Gastrocnemius medialis (tissue), 4 donors: ENCODE results near the gene SARM1. TPM values are rescaled to one million over a fixed set of nuclear protein-coding genes. Genes with fewer than 3 reads are reported as not detected.

Source experiments
- ATAC-seq, 2 donors: fragments of 150-250 bp; one replicate each; pipeline ENCODE4 v1.9.1; 2016
- DNase-seq, 2 donors: peaks; one replicate each; pipeline ENCODE4 v3.0.0-alpha.2; 2019
- H3K27ac ChIP-seq, 4 donors: fragments of 200-600 bp; sonication (generic); 1 replicate in 1 of 4; 2 replicates in 3 of 4; pipeline ENCODE4 v1.5.1; 2016 to 2018; ENCODE audit warnings: mild to moderate bottlenecking in 2 of 4, moderate library complexity in 1 of 4
- H3K27me3 ChIP-seq, 3 donors: fragments of 200-600 bp; sonication (generic) in 2 of 3; 1 replicate in 1 of 3; 2 replicates in 2 of 3; pipeline versions ENCODE4 v1.5.1 to v1.6.0; 2016 to 2019; ENCODE audit warnings: mild to moderate bottlenecking in 1 of 3, moderate library complexity in 1 of 3
- H3K36me3 ChIP-seq, 2 donors: fragments of 200-600 bp; sonication (generic) in 1 of 2; one replicate each; pipeline ENCODE4 v1.5.1; 2017 to 2018
- H3K4me1 ChIP-seq, 2 donors: fragments of 200-600 bp; sonication (generic) in 1 of 2; one replicate each; pipeline ENCODE4 v1.5.1; 2016 to 2017; ENCODE audit warnings: mild to moderate bottlenecking in 2 of 2
- H3K4me3 ChIP-seq, 4 donors: fragments of 200-600 bp; sonication (generic) in 3 of 4; 1 replicate in 1 of 4; 2 replicates in 3 of 4; pipeline ENCODE4 v1.5.1; 2016 to 2019; ENCODE audit warnings: mild to moderate bottlenecking in 2 of 4
- H3K9me3 ChIP-seq, 3 donors: fragments of 200-600 bp; sonication (generic) in 2 of 3; 1 replicate in 1 of 3; 2 replicates in 2 of 3; pipeline ENCODE4 v1.5.1; 2016 to 2019
- POLR2A ChIP-seq, 2 donors: fragments of 450-650 bp; IDR thresholded peaks; one replicate each; pipeline ENCODE4 v1.6.1; 2017; ENCODE audit warnings: antibody characterized with exemption in 2 of 2, mild to moderate bottlenecking in 2 of 2, moderate library complexity in 2 of 2
- in situ Hi-C, 4 donors: fragments of 200-750 bp; cut with MboI; loops; one replicate each; pipeline versions ENCODE4 v1.15.0 to v1.8.0; 2017; ENCODE audit warnings: low sequenced_read_pairs in 4 of 4
- intact Hi-C: fragments of 100-400 bp; cut with DNase I; formaldehyde crosslinking; loops from one replicate; pipeline ENCODE4 v1.15.1; 2023; ENCODE audit warnings: low total_unique reads
- total RNA-seq, 4 donors: library from RNA; depleted of rRNA; stranded (reverse); fragments of >200 nt; gene quantifications; one replicate each; pipeline versions ENCODE4 v1.1.0 to v1.2.3, GENCODE V29; 2016
- TF ChIP-seq, protein P1 (sequence below), 5 experiments: fragments of 450-650 bp in 3 of 5; fragments of 200-600 bp in 2 of 5; sonication (generic) in 2 of 5; IDR thresholded peaks in 4 of 5; conservative IDR thresholded peaks in 1 of 5; 1 replicate in 4 of 5; 2 replicates in 1 of 5; pipeline ENCODE4 v1.5.1; 2016 to 2019; ENCODE audit warnings: antibody characterized with exemption in 5 of 5, mild to moderate bottlenecking in 3 of 5, moderate library complexity in 3 of 5

The SARM1 gene
- total RNA-seq, 4 donors from 2014 or later: 0.78 to 1.9 (median 1.7) TPM

GRCh38 chr17:28326114-28326513 is 45.4 kb upstream of the SARM1 start:
- no peak for TF ChIP-seq POLR2A (IDR thresholded peaks at IDR 0.05)
- TF ChIP-seq, protein P1, sequence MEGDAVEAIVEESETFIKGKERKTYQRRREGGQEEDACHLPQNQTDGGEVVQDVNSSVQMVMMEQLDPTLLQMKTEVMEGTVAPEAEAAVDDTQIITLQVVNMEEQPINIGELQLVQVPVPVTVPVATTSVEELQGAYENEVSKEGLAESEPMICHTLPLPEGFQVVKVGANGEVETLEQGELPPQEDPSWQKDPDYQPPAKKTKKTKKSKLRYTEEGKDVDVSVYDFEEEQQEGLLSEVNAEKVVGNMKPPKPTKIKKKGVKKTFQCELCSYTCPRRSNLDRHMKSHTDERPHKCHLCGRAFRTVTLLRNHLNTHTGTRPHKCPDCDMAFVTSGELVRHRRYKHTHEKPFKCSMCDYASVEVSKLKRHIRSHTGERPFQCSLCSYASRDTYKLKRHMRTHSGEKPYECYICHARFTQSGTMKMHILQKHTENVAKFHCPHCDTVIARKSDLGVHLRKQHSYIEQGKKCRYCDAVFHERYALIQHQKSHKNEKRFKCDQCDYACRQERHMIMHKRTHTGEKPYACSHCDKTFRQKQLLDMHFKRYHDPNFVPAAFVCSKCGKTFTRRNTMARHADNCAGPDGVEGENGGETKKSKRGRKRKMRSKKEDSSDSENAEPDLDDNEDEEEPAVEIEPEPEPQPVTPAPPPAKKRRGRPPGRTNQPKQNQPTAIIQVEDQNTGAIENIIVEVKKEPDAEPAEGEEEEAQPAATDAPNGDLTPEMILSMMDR (IDR thresholded peaks at IDR 0.05 in 4 of 5, conservative IDR thresholded peaks at IDR 0.05 in 1 of 5): no peak
- intact Hi-C loops (no loop called here), in situ Hi-C loops (loop anchor here in 2 of 4 donors (25.0 kb wide), 1 partner anchor 636 kb away; the partner anchor contains the start of gene PHF12 (in 2 of the 2))
- Histone ChIP-seq H3K36me3 (peaks cover 0 to 35% of the 10 kb centered on the region in 2 donors), H3K27ac (no peak overlapping the region), H3K9me3 (no peaks in the 10 kb centered on the region), H3K4me3 (no peak overlapping the region), H3K27me3 (no peaks in the 10 kb centered on the region), H3K4me1 (no peaks in the 10 kb centered on the region)
- no peak for ATAC-seq
- DNase-seq: no peak

DNA sequence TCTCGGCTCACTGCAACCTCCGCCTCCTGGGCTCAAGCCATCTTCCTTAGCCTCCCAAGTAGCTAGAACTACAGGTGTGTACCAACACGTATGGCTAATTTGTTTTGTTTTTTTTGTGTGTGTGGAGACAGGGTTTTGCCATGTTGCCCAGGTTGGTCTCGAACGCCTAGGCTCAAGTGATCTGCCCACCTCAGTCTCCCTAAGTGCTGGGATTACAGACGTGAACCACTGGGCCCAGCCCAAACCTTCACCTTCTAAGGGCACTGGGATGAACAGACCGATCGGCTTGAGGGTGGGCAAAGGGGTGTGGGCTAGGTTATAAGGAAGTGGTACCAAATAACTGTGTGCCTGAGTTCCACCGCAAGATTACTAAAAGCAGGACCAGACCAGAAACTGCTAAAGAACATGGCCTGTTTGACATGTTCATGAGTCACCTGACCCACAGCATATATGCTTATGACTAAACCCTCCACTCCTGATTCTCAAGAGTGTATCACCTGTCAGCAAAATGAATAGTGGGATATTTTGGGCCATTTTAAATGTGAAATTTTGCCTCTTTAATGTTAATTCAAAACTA is 44.4 kb upstream of the SARM1 start:
- Histone ChIP-seq H3K4me1 (no peaks in the 10 kb centered on the region), H3K9me3 (no peaks in the 10 kb centered on the region), H3K27ac (no peak overlapping the region), H3K4me3 (no peak overlapping the region), H3K27me3 (no peaks in the 10 kb centered on the region), H3K36me3 (peaks cover 0 to 45% of the 10 kb centered on the region in 2 donors)
- DNase-seq: no peak
- in situ Hi-C loops: loop anchor here in 2 of 4 donors (25.0 kb wide), 1 partner anchor 635 kb away; the partner anchor contains the start of gene PHF12 (in 2 of the 2)
- intact Hi-C loops: no loop called here
- ATAC-seq: no peak
- TF ChIP-seq, protein P1 (IDR thresholded peaks at IDR 0.05 in 4 of 5, conservative IDR thresholded peaks at IDR 0.05 in 1 of 5): no peak
- no peak for TF ChIP-seq POLR2A (IDR thresholded peaks at IDR 0.05)

GRCh38 chr17:28327709-28328108 is 43.8 kb upstream of the SARM1 start:
- Histone ChIP-seq H3K4me3 (no peak overlapping the region), H3K9me3 (no peaks in the 10 kb centered on the region), H3K4me1 (no peaks in the 10 kb centered on the region), H3K27ac (no peak overlapping the region), H3K27me3 (no peaks in the 10 kb centered on the region), H3K36me3 (peaks cover 0 to 46% of the 10 kb centered on the region in 2 donors)
- in situ Hi-C loops: loop anchor here in 2 of 4 donors (25.0 kb wide), 1 partner anchor 635 kb away; the partner anchor contains the start of gene PHF12 (in 2 of the 2)
- intact Hi-C loops: no loop called here
- no peak for ATAC-seq
- no peak for DNase-seq
- TF ChIP-seq, protein P1 (IDR thresholded peaks at IDR 0.05 in 4 of 5, conservative IDR thresholded peaks at IDR 0.05 in 1 of 5): peak in 1 of 5 experiments; percentile 7
- TF ChIP-seq POLR2A (IDR thresholded peaks at IDR 0.05): no peak

GRCh38 chr17:28328325-28328724 is 43.2 kb upstream of the SARM1 start:
- H3K4me3 ChIP-seq: no peak overlapping the region
- no peak for ATAC-seq
- intact Hi-C loops: no loop called here
- no peaks in the 10 kb centered on the region for H3K9me3 ChIP-seq
- H3K27ac ChIP-seq: no peak overlapping the region
- H3K36me3 ChIP-seq: peaks cover 0 to 46% of the 10 kb centered on the region in 2 donors
- DNase-seq: no peak
- TF ChIP-seq, protein P1 (IDR thresholded peaks at IDR 0.05 in 4 of 5, conservative IDR thresholded peaks at IDR 0.05 in 1 of 5): no peak
- no peak for TF ChIP-seq POLR2A (IDR thresholded peaks at IDR 0.05)
- no peaks in the 10 kb centered on the region for H3K27me3 ChIP-seq
- in situ Hi-C loops: loop anchor here in 2 of 4 donors (25.0 kb wide), 1 partner anchor 634 kb away; the partner anchor contains the start of gene PHF12 (in 2 of the 2)
- H3K4me1 ChIP-seq: peaks cover 0 to 2% of the 10 kb centered on the region in 2 donors
